HepG2 (cell line): ENCODE data around the gene UNC5C. TPM values are rescaled to one million over a fixed set of nuclear protein-coding genes. Genes with fewer than 3 reads are reported as not detected.
A peak's percentile ranks its signal among the peaks of the same experiment; 100 is the strongest.

Source experiments
- ATAC-seq: fragments of 200-7000 bp; cut with Tn5 transposase; 3 replicates; pipeline ENCODE4 v1.9.1; 2020; ENCODE audit warnings: mild to moderate bottlenecking, moderate library complexity
- BruUV-seq: library from RNA; stranded (reverse); fragments of 400-500 nt; replicated peaks from 2 replicates; lab custom pipeline; 2021; lab: Mats Ljungman, UMichigan
- CTCF ChIA-PET: fragments of 300-600 bp; formaldehyde crosslinking; extraction: SDS; loops from one replicate; lab custom pipeline; 2021; ENCODE audit warnings: low total read pairs, inconsistent platforms, low intra/inter-chr PET ratio; lab: Yijun Ruan, JAX
- POLR2A ChIA-PET: fragments of 350-600 bp; sonication (Branson Sonifier 250); formaldehyde crosslinking; loops from one replicate; lab custom pipeline; 2020; ENCODE audit warnings: antibody characterized with exemption, inconsistent platforms; lab: Yijun Ruan, JAX
- DNase-seq: peaks from one replicate; pipeline ENCODE4 v3.0.0-alpha.2; 2015; ENCODE audit warnings: low spot score
- FAIRE-seq: peaks from 3 replicates; lab custom pipeline; 2011; peaks lifted over from hg19 to GRCh38; lab: Jason Lieb, UNC
- H2AFZ ChIP-seq: one replicate; pipeline ENCODE4 v1.6.1; 2011; ENCODE audit warnings: low read length, inconsistent platforms
- H3K27ac ChIP-seq: fragments of 300-600 bp; 3 replicates; pipeline ENCODE4 v1.8.0; 2011; ENCODE audit warnings: mixed run types, mild to moderate bottlenecking, mixed read lengths, low read length, inconsistent platforms; ENCODE audit not compliant: insufficient read depth; ENCODE audit errors: extremely low read length
- H3K27me3 ChIP-seq, 2 experiments: fragments of 200-600 bp in 1 of 2; 2 replicates in 1 of 2; 3 replicates in 1 of 2; pipeline versions ENCODE4 v1.6.0 to v1.8.0; 2011; ENCODE audit warnings: low read length in 2 of 2, mild to moderate bottlenecking in 2 of 2, moderate library complexity in 2 of 2, inconsistent platforms in 1 of 2; ENCODE audit not compliant: insufficient read depth in 2 of 2, control insufficient read depth in 1 of 2
- H3K36me3 ChIP-seq, 2 experiments: fragments of 200-600 bp in 1 of 2; replicated peaks in 1 of 2; 2 replicates in 1 of 2; 3 replicates in 1 of 2; pipeline versions ENCODE4 v1.5.1 to v1.8.0; 2011; ENCODE audit warnings: low read length in 2 of 2, inconsistent platforms in 1 of 2; ENCODE audit not compliant: insufficient read depth in 2 of 2, control insufficient read depth in 1 of 2
- H3K4me1 ChIP-seq: 2 replicates; pipeline ENCODE4 v1.5.1; 2012; ENCODE audit warnings: low read length, inconsistent platforms; ENCODE audit not compliant: insufficient read depth
- H3K4me2 ChIP-seq: 2 replicates; pipeline ENCODE4 v1.6.0; 2011; ENCODE audit warnings: low read depth, low read length, inconsistent platforms
- H3K4me3 ChIP-seq, 3 experiments: fragments of 200-600 bp in 1 of 3; sonication (generic), shearing (Covaris generic) in 1 of 3; replicated peaks in 1 of 3; 2 replicates each; pipeline ENCODE4 v1.5.1; 2011 to 2016; ENCODE audit warnings: low read length in 3 of 3, inconsistent platforms in 2 of 3, low read depth in 2 of 3, mild to moderate bottlenecking in 2 of 3, control low read depth in 1 of 3, mixed read lengths in 1 of 3; ENCODE audit not compliant: insufficient read depth in 1 of 3
- H3K79me2 ChIP-seq: one replicate; pipeline ENCODE4 v1.6.1; 2011; ENCODE audit warnings: low read length, inconsistent platforms; ENCODE audit not compliant: insufficient read depth
- H3K9ac ChIP-seq: 2 replicates; pipeline ENCODE4 v1.6.0; 2011; ENCODE audit warnings: mild to moderate bottlenecking, low read depth, low read length, inconsistent platforms; ENCODE audit not compliant: insufficient read depth
- H3K9me3 ChIP-seq: 2 replicates; pipeline ENCODE4 v1.5.1; 2012; ENCODE audit warnings: mild to moderate bottlenecking, low read length
- H4K20me1 ChIP-seq: 2 replicates; pipeline ENCODE4 v1.6.0; 2011; ENCODE audit warnings: inconsistent platforms, mild to moderate bottlenecking, low read length, moderate library complexity; ENCODE audit not compliant: insufficient read depth
- DPF2 ChIP-seq: sonication (generic); formaldehyde crosslinking; IDR thresholded peaks from 2 replicates; pipeline ENCODE4 v1.4.0; 2020; ENCODE audit warnings: mild to moderate bottlenecking, low read depth, missing genetic modification reagents, borderline replicate concordance
- HNRNPUL1 ChIP-seq: fragments of 200-400 bp; formaldehyde crosslinking; IDR thresholded peaks from 2 replicates; pipeline ENCODE4 v1.6.1; 2017; ENCODE audit warnings: low read depth, mild to moderate bottlenecking, low read length, moderate library complexity
- LCORL ChIP-seq, 2 experiments: fragments of 450-650 bp in 1 of 2; sonication (generic) in 1 of 2; formaldehyde crosslinking in 1 of 2; IDR thresholded peaks; 2 replicates each; pipeline versions ENCODE4 v1.5.0 to v1.6.1; 2017 to 2020; ENCODE audit warnings: antibody characterized with exemption in 1 of 2, missing genetic modification reagents in 1 of 2
- MAFF ChIP-seq: IDR thresholded peaks from 2 replicates; pipeline ENCODE4 v1.6.1; 2011; ENCODE audit warnings: low read depth, low read length, improper control_type of control experiment
- MAFK ChIP-seq, 2 experiments: IDR thresholded peaks in 1 of 2; conservative IDR thresholded peaks in 1 of 2; 2 replicates each; pipeline ENCODE4 v1.6.1; 2011; ENCODE audit warnings: improper control_type of control experiment in 2 of 2, low read length in 2 of 2
- MTA1 ChIP-seq: sonication (generic); formaldehyde crosslinking; IDR thresholded peaks from 2 replicates; pipeline ENCODE4 v1.4.0; 2020; ENCODE audit warnings: missing genetic modification reagents, mild to moderate bottlenecking, borderline replicate concordance
- NFE2L2 ChIP-seq: fragments of 150-350 bp; IDR thresholded peaks from 2 replicates; pipeline ENCODE4 v1.6.1; 2014; ENCODE audit warnings: low read length
- SNRNP70 ChIP-seq: fragments of 200-400 bp; formaldehyde crosslinking; IDR thresholded peaks from 2 replicates; pipeline ENCODE4 v1.6.1; 2017; ENCODE audit warnings: mild to moderate bottlenecking, low read depth, low read length, moderate library complexity
- TBX2 ChIP-seq: sonication (generic); formaldehyde crosslinking; IDR thresholded peaks from 2 replicates; pipeline ENCODE4 v1.5.0; 2020; ENCODE audit warnings: missing genetic modification reagents, mild to moderate bottlenecking, borderline replicate concordance
- TCF7L2 ChIP-seq: IDR thresholded peaks from 2 replicates; pipeline ENCODE4 v1.6.1; 2011; ENCODE audit warnings: mild to moderate bottlenecking, low read depth, low read length, moderate library complexity
- ZNF224 ChIP-seq: sonication (generic); formaldehyde crosslinking; IDR thresholded peaks from 2 replicates; pipeline ENCODE4 v1.5.0; 2020; ENCODE audit warnings: mild to moderate bottlenecking, missing genetic modification reagents
- ZNF772 ChIP-seq: sonication (generic); formaldehyde crosslinking; IDR thresholded peaks from 2 replicates; pipeline ENCODE4 v1.5.0; 2020; ENCODE audit warnings: mild to moderate bottlenecking, missing genetic modification reagents
- WGBS: methylation state at CpG from one replicate; pipeline ENCODE4 v1.1.6; 2017; ENCODE audit warnings: low lambda C conversion rate; 5-methylcytosine and 5-hydroxymethylcytosine counted together
- in situ Hi-C: cut with HindIII; loops from 2 replicates; pipeline ENCODE4 v1.10.0; 2017; ENCODE audit warnings: low pct_unique_long_range_greater_than_20kb; ENCODE audit not compliant: extremely low pct_ligation_motif_present
- intact Hi-C: fragments of 100-400 bp; cut with micrococcal nuclease; formaldehyde crosslinking; loops from one replicate; pipeline ENCODE4 v1.10.0; 2022; ENCODE audit not compliant: unreplicated experiment
- polyA plus RNA-seq, 8 experiments: library from polyadenylated mRNA; depleted of rRNA in 3 of 8; stranded (reverse) in 7 of 8; unstranded in 1 of 8; fragments of >200 nt; fragmentation: Illumina TruSeq in 4 of 8; extraction: Trizol in 4 of 8; gene quantifications; 2 replicates each; pipeline versions ENCODE4 v1.2.1 to v1.2.3, GENCODE V29; 2011 to 2016; ENCODE audit warnings: low read depth in 4 of 8, missing spikeins in 1 of 8, mixed read lengths in 1 of 8; ENCODE audit not compliant: insufficient read depth in 1 of 8
- total RNA-seq, 5 experiments: library from RNA; depleted of rRNA; stranded (reverse); fragments of >200 nt; fragmentation: Illumina TruSeq; extraction: Trizol; gene quantifications; 2 replicates each; pipeline ENCODE4 v1.2.3, GENCODE V29; 2016; ENCODE audit warnings: low read depth in 1 of 5
- TF ChIP-seq, protein P1 (sequence below): sonication (generic); formaldehyde crosslinking; IDR thresholded peaks from 2 replicates; pipeline ENCODE4 v1.4.0; 2020; ENCODE audit warnings: mild to moderate bottlenecking, missing genetic modification reagents
- TF ChIP-seq, protein P2 (sequence below): sonication (generic); formaldehyde crosslinking; IDR thresholded peaks from 2 replicates; pipeline ENCODE4 v1.5.1; 2020; ENCODE audit warnings: missing genetic modification reagents, mild to moderate bottlenecking, borderline replicate concordance

Gene UNC5C
- total and polyA plus RNA-seq, 2 of the 13 experiments (the other 11 are each of a cell fraction or from before 2014, with no cell fraction given) = not detected

DNA sequence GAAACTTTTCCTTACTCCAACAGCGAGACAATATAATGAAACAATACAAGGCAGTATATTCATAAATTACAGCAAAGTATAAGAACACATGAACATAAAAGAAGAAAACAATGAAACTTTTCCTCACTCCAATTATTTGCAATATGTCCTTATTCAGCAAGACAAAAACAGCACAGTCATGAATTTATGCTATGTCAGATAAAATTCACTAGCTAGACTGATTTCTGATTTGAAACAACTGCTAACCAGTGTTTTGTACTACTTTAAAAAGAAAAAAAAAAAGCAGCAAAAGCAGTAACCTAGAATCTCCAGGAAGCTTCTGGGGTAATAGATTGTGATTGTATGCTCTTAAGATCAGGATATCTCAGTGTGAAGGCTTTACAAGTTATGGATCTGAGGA, 45.2 kb upstream of the UNC5C start:
- no peaks in the 10 kb centered on the region for H3K4me1 ChIP-seq
- no peaks in the 10 kb centered on the region for H3K36me3 ChIP-seq
- WGBS = 0% methylated on average over 1 of the region's 1 CpG
- no peak overlapping the region for H3K4me2 ChIP-seq
- H4K20me1 ChIP-seq = no peaks in the 10 kb centered on the region
- no TSS peak for BruUV-seq
- POLR2A ChIA-PET = no interaction called here
- DNase-seq = no peak
- no peak overlapping the region for H3K27ac ChIP-seq
- no peaks in the 10 kb centered on the region for H3K9me3 ChIP-seq
- in situ Hi-C loops = no loop called here
- no peaks in the 10 kb centered on the region for H3K27me3 ChIP-seq
- FAIRE-seq = no peak
- ATAC-seq = no peak
- no peak overlapping the region for H2AFZ ChIP-seq
- intact Hi-C loops = no loop called here
- no peak for TF ChIP-seq MTA1 (CRISPR knock-in tag)
- peak; percentile 61 for TF ChIP-seq MAFF
- TF ChIP-seq, protein P1, sequence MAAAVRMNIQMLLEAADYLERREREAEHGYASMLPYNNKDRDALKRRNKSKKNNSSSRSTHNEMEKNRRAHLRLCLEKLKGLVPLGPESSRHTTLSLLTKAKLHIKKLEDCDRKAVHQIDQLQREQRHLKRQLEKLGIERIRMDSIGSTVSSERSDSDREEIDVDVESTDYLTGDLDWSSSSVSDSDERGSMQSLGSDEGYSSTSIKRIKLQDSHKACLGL (CRISPR knock-in tag) = no peak
- no peak for TF ChIP-seq TBX2 (CRISPR knock-in tag)
- TF ChIP-seq MAFK (conservative IDR thresholded peaks at IDR 0.05 in 1 of 2, IDR thresholded peaks at IDR 0.05 in 1 of 2; ENCODE audit: low read length in 2 of 2) = peak; percentile 43 to 63; a peak in 3 of 4 replicates
- peak; percentile 28; the same call in 1 of the 2 replicates for TF ChIP-seq NFE2L2
- TF ChIP-seq DPF2 (CRISPR knock-in tag) = no peak
- TF ChIP-seq SNRNP70 = no peak
- no peaks in the 10 kb centered on the region for H3K79me2 ChIP-seq
- CTCF ChIA-PET = no interaction called here
- H3K4me3 ChIP-seq = no peak overlapping the region
- no peak overlapping the region for H3K9ac ChIP-seq

DNA sequence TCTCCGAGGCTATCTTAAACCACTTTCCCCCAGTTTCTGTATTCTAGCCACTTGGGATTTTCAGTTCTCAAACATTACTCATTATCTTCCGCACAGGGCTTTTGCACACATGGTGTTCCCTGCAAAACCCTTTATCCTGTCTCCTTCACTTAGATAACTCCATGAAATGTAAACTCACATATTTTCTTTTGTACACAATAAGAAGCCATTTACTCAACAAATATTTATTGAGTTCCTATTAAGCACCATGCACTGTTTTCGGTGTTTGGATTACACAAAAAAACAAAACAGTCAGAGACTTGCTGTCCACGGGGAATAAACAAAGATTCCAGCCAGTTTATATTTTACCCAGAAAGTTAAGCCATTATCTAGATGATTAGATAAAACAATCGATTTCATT, 42.5 kb upstream of the UNC5C start:
- FAIRE-seq (no peak), DNase-seq (no peak), ATAC-seq (no peak)
- H2AFZ ChIP-seq = no peak overlapping the region
- no peaks in the 10 kb centered on the region for H3K27me3 ChIP-seq
- BruUV-seq = no TSS peak
- H3K4me1 ChIP-seq = no peaks in the 10 kb centered on the region
- no peak overlapping the region for H3K9ac ChIP-seq
- WGBS = 26% methylated on average over 5 of the region's 5 CpGs
- no peaks in the 10 kb centered on the region for H3K79me2 ChIP-seq
- in situ Hi-C loops = no loop called here
- ChIA-PET POLR2A (no interaction called here), CTCF (no interaction called here)
- H3K9me3 ChIP-seq = no peaks in the 10 kb centered on the region
- H3K4me2 ChIP-seq = no peak overlapping the region
- no peak overlapping the region for H3K4me3 ChIP-seq
- H4K20me1 ChIP-seq = no peaks in the 10 kb centered on the region
- H3K36me3 ChIP-seq = no peaks in the 10 kb centered on the region
- H3K27ac ChIP-seq = no peak overlapping the region
- intact Hi-C loops = no loop called here
- TF ChIP-seq TCF7L2 (no peak), HNRNPUL1 (no peak), ZNF224 (CRISPR knock-in tag) (no peak), ZNF772 (CRISPR knock-in tag) (no peak), LCORL (IDR thresholded peaks at IDR 0.05) (no peak), LCORL (CRISPR knock-in tag; IDR thresholded peaks at IDR 0.05) (no peak)
- TF ChIP-seq, protein P2, sequence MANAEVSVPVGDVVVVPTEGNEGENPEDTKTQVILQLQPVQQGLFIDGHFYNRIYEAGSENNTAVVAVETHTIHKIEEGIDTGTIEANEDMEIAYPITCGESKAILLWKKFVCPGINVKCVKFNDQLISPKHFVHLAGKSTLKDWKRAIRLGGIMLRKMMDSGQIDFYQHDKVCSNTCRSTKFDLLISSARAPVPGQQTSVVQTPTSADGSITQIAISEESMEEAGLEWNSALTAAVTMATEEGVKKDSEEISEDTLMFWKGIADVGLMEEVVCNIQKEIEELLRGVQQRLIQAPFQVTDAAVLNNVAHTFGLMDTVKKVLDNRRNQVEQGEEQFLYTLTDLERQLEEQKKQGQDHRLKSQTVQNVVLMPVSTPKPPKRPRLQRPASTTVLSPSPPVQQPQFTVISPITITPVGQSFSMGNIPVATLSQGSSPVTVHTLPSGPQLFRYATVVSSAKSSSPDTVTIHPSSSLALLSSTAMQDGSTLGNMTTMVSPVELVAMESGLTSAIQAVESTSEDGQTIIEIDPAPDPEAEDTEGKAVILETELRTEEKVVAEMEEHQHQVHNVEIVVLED (CRISPR knock-in tag) = no peak
- TF ChIP-seq, all 625 proteins: peak for 0
